ENCODE measurements around the gene CHRM3.

DNA sequence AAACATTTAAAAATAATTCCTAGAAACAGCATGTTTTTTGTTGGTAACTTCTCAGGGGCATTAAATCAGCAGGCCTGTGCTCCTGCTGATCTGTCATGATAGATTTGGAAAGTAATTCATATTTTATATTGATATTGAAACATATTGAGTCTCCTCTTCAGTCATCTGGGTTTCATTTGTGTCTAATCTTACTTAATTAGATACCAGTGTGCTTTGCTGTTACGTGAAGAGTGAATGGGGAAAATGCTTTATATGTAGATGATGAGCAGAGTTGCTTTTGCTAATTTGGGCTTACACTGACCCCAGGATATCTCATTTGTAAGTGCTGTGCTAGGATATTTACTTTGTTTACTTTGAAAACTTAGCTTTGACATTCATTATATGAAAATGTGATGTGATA lies 45.9 kb downstream of the CHRM3 start:
- TF ChIP-seq, protein P1, sequence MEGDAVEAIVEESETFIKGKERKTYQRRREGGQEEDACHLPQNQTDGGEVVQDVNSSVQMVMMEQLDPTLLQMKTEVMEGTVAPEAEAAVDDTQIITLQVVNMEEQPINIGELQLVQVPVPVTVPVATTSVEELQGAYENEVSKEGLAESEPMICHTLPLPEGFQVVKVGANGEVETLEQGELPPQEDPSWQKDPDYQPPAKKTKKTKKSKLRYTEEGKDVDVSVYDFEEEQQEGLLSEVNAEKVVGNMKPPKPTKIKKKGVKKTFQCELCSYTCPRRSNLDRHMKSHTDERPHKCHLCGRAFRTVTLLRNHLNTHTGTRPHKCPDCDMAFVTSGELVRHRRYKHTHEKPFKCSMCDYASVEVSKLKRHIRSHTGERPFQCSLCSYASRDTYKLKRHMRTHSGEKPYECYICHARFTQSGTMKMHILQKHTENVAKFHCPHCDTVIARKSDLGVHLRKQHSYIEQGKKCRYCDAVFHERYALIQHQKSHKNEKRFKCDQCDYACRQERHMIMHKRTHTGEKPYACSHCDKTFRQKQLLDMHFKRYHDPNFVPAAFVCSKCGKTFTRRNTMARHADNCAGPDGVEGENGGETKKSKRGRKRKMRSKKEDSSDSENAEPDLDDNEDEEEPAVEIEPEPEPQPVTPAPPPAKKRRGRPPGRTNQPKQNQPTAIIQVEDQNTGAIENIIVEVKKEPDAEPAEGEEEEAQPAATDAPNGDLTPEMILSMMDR (IDR thresholded peaks at IDR 0.05), result no peak
- TF ChIP-seq POLR2A (IDR thresholded peaks at IDR 0.05) (no peak), POLR2AphosphoS5 (IDR thresholded peaks at IDR 0.05) (no peak)

Data from gastroesophageal sphincter (tissue), 3 donors.